Measurements from ENCODE around the gene KIDINS220. TPM values are rescaled to one million over a fixed set of nuclear protein-coding genes. Genes with fewer than 3 reads are reported as not detected.
A peak's percentile ranks its signal among the peaks of the same experiment; 100 is the strongest.

Gene KIDINS220
- total and polyA plus RNA-seq, 2 of the 13 experiments (the other 11 are each of a cell fraction or from before 2014, with no cell fraction given): 25.2 to 32.3 TPM

GRCh38 chr2:8840475-8841091 is 3.2 kb upstream of the KIDINS220 start (continued):
- no peak for TF ChIP-seq ZNF704 (CRISPR knock-in tag; IDR thresholded peaks at IDR 0.05; ENCODE audit: borderline replicate concordance)
- TF ChIP-seq, protein P1, sequence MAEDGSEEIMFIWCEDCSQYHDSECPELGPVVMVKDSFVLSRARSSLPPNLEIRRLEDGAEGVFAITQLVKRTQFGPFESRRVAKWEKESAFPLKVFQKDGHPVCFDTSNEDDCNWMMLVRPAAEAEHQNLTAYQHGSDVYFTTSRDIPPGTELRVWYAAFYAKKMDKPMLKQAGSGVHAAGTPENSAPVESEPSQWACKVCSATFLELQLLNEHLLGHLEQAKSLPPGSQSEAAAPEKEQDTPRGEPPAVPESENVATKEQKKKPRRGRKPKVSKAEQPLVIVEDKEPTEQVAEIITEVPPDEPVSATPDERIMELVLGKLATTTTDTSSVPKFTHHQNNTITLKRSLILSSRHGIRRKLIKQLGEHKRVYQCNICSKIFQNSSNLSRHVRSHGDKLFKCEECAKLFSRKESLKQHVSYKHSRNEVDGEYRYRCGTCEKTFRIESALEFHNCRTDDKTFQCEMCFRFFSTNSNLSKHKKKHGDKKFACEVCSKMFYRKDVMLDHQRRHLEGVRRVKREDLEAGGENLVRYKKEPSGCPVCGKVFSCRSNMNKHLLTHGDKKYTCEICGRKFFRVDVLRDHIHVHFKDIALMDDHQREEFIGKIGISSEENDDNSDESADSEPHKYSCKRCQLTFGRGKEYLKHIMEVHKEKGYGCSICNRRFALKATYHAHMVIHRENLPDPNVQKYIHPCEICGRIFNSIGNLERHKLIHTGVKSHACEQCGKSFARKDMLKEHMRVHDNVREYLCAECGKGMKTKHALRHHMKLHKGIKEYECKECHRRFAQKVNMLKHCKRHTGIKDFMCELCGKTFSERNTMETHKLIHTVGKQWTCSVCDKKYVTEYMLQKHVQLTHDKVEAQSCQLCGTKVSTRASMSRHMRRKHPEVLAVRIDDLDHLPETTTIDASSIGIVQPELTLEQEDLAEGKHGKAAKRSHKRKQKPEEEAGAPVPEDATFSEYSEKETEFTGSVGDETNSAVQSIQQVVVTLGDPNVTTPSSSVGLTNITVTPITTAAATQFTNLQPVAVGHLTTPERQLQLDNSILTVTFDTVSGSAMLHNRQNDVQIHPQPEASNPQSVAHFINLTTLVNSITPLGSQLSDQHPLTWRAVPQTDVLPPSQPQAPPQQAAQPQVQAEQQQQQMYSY (CRISPR knock-in tag; IDR thresholded peaks at IDR 0.05): no peak
- TF ChIP-seq ZNF34 (CRISPR knock-in tag; IDR thresholded peaks at IDR 0.05; ENCODE audit: borderline replicate concordance): no peak
- TF ChIP-seq REL (CRISPR knock-in tag; conservative IDR thresholded peaks at IDR 0.05): no peak
- peak; percentile 69; the same call in 1 of the 2 replicates for TF ChIP-seq SPEN (CRISPR knock-in tag; IDR thresholded peaks at IDR 0.05; ENCODE audit: low read depth)
- no peak for TF ChIP-seq ZNF33B (CRISPR knock-in tag; IDR thresholded peaks at IDR 0.05)
- TF ChIP-seq MXI1 (IDR thresholded peaks at IDR 0.05; ENCODE audit: borderline replicate concordance, low read depth, low read length): no peak; the same call in 2 of the 3 replicates
- peak in 1 of 2 experiments; percentile 82; a peak in 2 of 4 replicates for TF ChIP-seq EP300 (IDR thresholded peaks at IDR 0.05; ENCODE audit: low read depth in 2 of 2, low read length in 2 of 2)
- peak; percentile 71; the same call in 1 of the 2 replicates for TF ChIP-seq EP300 (CRISPR knock-in tag; IDR thresholded peaks at IDR 0.05; ENCODE audit: borderline replicate concordance)
- peak; percentile 83 for TF ChIP-seq MEF2D (CRISPR knock-in tag; IDR thresholded peaks at IDR 0.05)
- no peak for TF ChIP-seq ZBTB42 (CRISPR knock-in tag; IDR thresholded peaks at IDR 0.05)
- 0 out of 2 replicates have a peak, but pooled peaks have one; percentile 26 for TF ChIP-seq ZBTB43 (CRISPR knock-in tag; conservative IDR thresholded peaks at IDR 0.05)
- TF ChIP-seq ZNF224 (CRISPR knock-in tag; IDR thresholded peaks at IDR 0.05): no peak
- peak; percentile 86 for TF ChIP-seq ISL2 (CRISPR knock-in tag; IDR thresholded peaks at IDR 0.05)
- TF ChIP-seq DNMT3B (CRISPR knock-in tag; conservative IDR thresholded peaks at IDR 0.05): 0 out of 2 replicates have a peak, but pooled peaks have one; percentile 34
- TF ChIP-seq ZNF609 (CRISPR knock-in tag; IDR thresholded peaks at IDR 0.05; ENCODE audit: borderline replicate concordance): peak; percentile 70; the same call in 1 of the 2 replicates
- no peak for TF ChIP-seq SRSF9 (IDR thresholded peaks at IDR 0.05; ENCODE audit: borderline replicate concordance, insufficient read depth, low read depth, low read length, poor library complexity, severe bottlenecking)
- no peak for TF ChIP-seq TCF7L2 (IDR thresholded peaks at IDR 0.05; ENCODE audit: low read depth, low read length)

Data from HepG2 (cell line).